NB4 (cell line): ENCODE results near the gene ATRN.

Source experiments
- DNase-seq: peaks from one replicate; pipeline ENCODE4 v3.0.0; 2010; ENCODE audit warnings: low read depth
- H3K4me3 ChIP-seq: one replicate; pipeline ENCODE4 v1.5.1; 2011; ENCODE audit warnings: mild to moderate bottlenecking, low read depth, low read length, moderate library complexity
- MYC ChIP-seq: IDR thresholded peaks from 2 replicates; pipeline ENCODE4 v1.6.1; 2011; ENCODE audit warnings: low read depth, low read length
- POLR2A ChIP-seq: IDR thresholded peaks from 2 replicates; pipeline ENCODE4 v1.6.1; 2011; ENCODE audit warnings: mild to moderate bottlenecking; ENCODE audit not compliant: insufficient read length; ENCODE audit errors: extremely low read depth
- TF ChIP-seq, protein P1 (sequence below): IDR thresholded peaks from 2 replicates; pipeline ENCODE4 v1.6.1; 2011; ENCODE audit warnings: low read depth, low read length
- TF ChIP-seq, protein P2 (sequence below): IDR thresholded peaks from one replicate; pipeline ENCODE4 v1.5.1; 2012; ENCODE audit warnings: low read depth, low read length

Gene ATRN

DNA sequence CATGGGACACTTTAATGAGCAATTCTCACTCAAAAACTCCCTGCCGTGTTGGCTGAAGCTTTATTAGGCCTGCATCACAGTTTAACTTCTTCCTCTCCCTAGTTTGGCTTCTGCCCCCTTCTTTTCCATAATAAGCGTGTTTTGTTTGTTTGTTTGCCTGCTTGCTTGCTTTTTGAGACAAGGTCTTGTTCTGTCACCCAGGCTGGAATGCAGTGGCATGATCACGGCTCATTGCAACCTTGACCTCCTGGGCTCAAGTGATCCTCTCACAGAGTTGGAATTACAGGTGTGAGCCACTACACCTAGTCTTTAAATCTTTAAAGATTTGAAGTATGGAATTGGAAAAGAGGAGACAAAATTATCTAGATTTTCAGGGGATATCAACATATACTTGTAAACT, 38.0 kb upstream of the ATRN start:
- no peak overlapping the region for H3K4me3 ChIP-seq
- DNase-seq = no peak
- no peak for TF ChIP-seq MYC
- no peak for TF ChIP-seq POLR2A
- TF ChIP-seq, protein P1, sequence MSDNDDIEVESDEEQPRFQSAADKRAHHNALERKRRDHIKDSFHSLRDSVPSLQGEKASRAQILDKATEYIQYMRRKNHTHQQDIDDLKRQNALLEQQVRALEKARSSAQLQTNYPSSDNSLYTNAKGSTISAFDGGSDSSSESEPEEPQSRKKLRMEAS = no peak
- TF ChIP-seq, protein P2, sequence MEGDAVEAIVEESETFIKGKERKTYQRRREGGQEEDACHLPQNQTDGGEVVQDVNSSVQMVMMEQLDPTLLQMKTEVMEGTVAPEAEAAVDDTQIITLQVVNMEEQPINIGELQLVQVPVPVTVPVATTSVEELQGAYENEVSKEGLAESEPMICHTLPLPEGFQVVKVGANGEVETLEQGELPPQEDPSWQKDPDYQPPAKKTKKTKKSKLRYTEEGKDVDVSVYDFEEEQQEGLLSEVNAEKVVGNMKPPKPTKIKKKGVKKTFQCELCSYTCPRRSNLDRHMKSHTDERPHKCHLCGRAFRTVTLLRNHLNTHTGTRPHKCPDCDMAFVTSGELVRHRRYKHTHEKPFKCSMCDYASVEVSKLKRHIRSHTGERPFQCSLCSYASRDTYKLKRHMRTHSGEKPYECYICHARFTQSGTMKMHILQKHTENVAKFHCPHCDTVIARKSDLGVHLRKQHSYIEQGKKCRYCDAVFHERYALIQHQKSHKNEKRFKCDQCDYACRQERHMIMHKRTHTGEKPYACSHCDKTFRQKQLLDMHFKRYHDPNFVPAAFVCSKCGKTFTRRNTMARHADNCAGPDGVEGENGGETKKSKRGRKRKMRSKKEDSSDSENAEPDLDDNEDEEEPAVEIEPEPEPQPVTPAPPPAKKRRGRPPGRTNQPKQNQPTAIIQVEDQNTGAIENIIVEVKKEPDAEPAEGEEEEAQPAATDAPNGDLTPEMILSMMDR = no peak

DNA sequence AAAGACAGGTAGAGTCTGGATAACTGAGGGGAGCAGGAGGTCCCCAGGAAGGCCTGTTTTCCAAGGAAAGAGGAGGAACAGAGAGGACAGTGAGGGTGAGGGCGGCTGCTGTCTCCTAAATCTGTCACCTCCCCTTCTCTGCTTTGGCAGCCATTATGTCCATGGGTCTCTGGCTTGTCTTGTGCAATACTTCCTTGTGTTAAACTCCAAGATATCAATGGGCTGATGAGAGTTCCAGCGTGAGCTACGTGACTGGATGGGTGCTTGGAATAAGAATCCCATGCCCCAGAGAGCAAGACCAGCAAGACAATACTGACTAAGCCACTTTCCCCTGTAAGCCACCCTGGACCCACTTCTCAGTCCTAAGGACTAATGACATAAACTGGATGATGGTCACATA, 37.1 kb upstream of the ATRN start:
- DNase-seq = peak; percentile 22
- no peak overlapping the region for H3K4me3 ChIP-seq
- TF ChIP-seq POLR2A (no peak), MYC (no peak)
- TF ChIP-seq, protein P2 = no peak
- TF ChIP-seq, protein P1 = no peak

DNA sequence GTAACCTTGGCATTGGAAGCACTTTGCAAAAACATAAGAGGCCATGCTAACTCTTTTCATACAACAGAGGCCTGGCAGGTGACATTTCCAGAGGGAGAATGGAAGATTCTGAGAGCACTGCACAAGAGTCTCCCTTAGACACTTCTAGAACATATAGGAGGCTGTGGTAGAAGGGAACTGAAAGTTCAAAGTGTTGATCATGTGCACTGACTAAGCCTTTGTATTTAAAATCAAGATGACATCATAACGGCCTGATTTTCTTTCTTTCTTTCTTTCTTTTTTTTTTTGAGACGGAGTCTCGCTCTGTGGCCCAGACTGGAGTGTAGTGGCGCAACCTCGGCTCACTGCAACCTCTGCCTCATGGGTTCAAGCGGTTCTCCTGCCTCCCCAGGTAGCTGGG, 36.6 kb upstream of the ATRN start:
- no peak overlapping the region for H3K4me3 ChIP-seq
- TF ChIP-seq, protein P2 = no peak
- TF ChIP-seq POLR2A (no peak), MYC (no peak)
- TF ChIP-seq, protein P1 = no peak
- DNase-seq = no peak

DNA sequence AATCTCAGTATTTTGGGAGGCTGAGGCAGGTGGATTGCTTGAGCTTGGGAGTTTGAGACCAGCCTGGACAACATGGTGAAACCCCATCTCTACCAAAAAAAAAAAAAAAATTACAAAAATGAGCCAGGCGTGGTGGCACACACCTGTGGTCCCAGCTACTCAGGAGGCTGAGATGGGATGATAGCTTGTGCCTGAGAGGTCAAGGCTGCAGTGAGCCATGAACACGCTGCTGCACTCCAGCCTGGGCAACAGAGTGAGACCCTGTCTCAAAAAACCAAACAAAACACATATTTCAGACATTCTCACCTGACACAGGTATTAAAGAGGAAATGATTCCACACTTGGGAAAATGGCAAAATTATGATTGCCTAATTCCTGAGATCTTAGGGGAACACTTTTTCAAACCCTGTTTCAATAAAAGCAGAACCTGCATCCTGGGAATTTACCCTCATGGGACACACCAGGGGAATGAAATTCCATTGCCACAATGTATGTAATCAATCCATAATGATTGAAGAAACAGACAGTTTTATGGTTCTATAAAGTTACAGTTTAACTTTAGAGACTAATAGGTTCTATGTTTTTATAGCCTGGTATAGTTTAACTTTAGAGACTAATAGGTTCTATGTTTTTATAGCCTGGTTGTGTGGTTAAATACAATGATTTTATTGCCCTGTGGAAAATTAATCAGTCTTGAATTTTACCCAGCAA, 33.8 kb upstream of the ATRN start:
- TF ChIP-seq POLR2A (no peak), MYC (no peak)
- TF ChIP-seq, protein P2 = no peak
- TF ChIP-seq, protein P1 = no peak
- no peak for DNase-seq

DNA sequence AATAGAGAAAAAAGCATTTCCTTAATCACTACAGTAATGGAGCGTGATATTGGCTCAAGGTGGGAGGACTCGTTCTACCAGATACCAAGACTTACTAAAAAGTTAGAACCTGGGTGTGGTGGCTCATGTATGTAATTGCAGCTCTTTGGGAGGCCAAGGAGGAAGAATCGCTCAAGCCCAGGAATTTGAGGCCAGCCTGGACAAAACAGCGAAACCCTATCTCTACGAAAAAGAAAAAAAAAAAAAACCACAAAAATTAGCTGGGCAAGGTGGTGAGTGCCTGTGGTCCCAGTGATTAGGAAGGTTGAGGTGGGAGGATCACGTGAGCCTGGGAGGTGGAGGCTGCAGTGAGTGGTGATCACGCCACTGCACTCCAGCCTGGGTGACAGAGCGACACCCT, 24.0 kb upstream of the ATRN start:
- no peak overlapping the region for H3K4me3 ChIP-seq
- TF ChIP-seq MYC (no peak), POLR2A (no peak)
- TF ChIP-seq, protein P2 = no peak
- TF ChIP-seq, protein P1 = no peak
- no peak for DNase-seq

More for the DNA sequence above, 33.8 kb upstream of the ATRN start:
- no peak overlapping the region for H3K4me3 ChIP-seq
